HEK293 (cell line): ENCODE results near the gene SLC22A16.

Experiments
- CTCF ChIP-seq: fragments of 450-650 bp; formaldehyde crosslinking; IDR thresholded peaks from 2 replicates; pipeline ENCODE4 v1.5.1; 2016; ENCODE audit warnings: missing biosample characterization, missing genetic modification characterization
- KLF9 ChIP-seq: fragments of 450-650 bp; formaldehyde crosslinking; IDR thresholded peaks from 2 replicates; pipeline ENCODE4 v1.5.1; 2016; ENCODE audit warnings: missing biosample characterization, missing genetic modification characterization, low read depth
- REST ChIP-seq: fragments of 450-650 bp; formaldehyde crosslinking; IDR thresholded peaks from 2 replicates; pipeline ENCODE4 v1.5.1; 2016; ENCODE audit warnings: missing biosample characterization, missing genetic modification characterization
- ZBTB1 ChIP-seq: fragments of 450-650 bp; formaldehyde crosslinking; IDR thresholded peaks from 2 replicates; pipeline ENCODE4 v1.5.1; 2016; ENCODE audit warnings: missing biosample characterization, missing genetic modification characterization
- ZNF114 ChIP-seq: fragments of 450-650 bp; formaldehyde crosslinking; IDR thresholded peaks from 2 replicates; pipeline ENCODE4 v1.5.0; 2017; ENCODE audit warnings: missing biosample characterization, missing genetic modification characterization
- ZNF121 ChIP-seq: fragments of 450-650 bp; formaldehyde crosslinking; IDR thresholded peaks from 2 replicates; pipeline ENCODE4 v1.5.1; 2016; ENCODE audit warnings: missing biosample characterization, missing genetic modification characterization
- ZNF211 ChIP-seq: fragments of 450-650 bp; formaldehyde crosslinking; IDR thresholded peaks from 2 replicates; pipeline ENCODE4 v1.5.1; 2016; ENCODE audit warnings: low read depth, missing biosample characterization, missing genetic modification characterization
- ZNF221 ChIP-seq: fragments of 450-650 bp; formaldehyde crosslinking; IDR thresholded peaks from 2 replicates; pipeline ENCODE4 v1.5.1; 2017; ENCODE audit warnings: missing biosample characterization, missing genetic modification characterization, borderline replicate concordance
- ZNF24 ChIP-seq: fragments of 450-650 bp; formaldehyde crosslinking; IDR thresholded peaks from 2 replicates; pipeline ENCODE4 v1.5.1; 2016; ENCODE audit warnings: missing biosample characterization, missing genetic modification characterization
- ZNF274 ChIP-seq, 2 experiments: fragments of 200-500 bp in 1 of 2; fragments of 450-650 bp in 1 of 2; sonication (Bioruptor generic) in 1 of 2; formaldehyde crosslinking in 1 of 2; IDR thresholded peaks; 2 replicates each; pipeline versions ENCODE4 v1.5.1 to v1.6.1; 2014 to 2016; ENCODE audit warnings: borderline replicate concordance in 1 of 2, inconsistent platforms in 1 of 2, low read length in 1 of 2, missing biosample characterization in 1 of 2, missing genetic modification characterization in 1 of 2
- ZNF423 ChIP-seq: fragments of 450-650 bp; formaldehyde crosslinking; IDR thresholded peaks from 2 replicates; pipeline ENCODE4 v1.5.1; 2016; ENCODE audit warnings: missing biosample characterization, missing genetic modification characterization

GRCh38 chr6:110486756-110487155 is 10.3 kb upstream of the SLC22A16 start:
- TF ChIP-seq CTCF (tag by site-specific recombination) (no peak), REST (tag by site-specific recombination) (no peak), ZNF221 (tag by site-specific recombination) (no peak), ZNF121 (tag by site-specific recombination) (no peak), ZNF211 (tag by site-specific recombination) (no peak), KLF9 (tag by site-specific recombination) (no peak), ZNF423 (tag by site-specific recombination) (no peak), ZNF24 (no peak), ZNF114 (tag by site-specific recombination) (no peak), ZBTB1 (tag by site-specific recombination) (no peak), ZNF274 (IDR thresholded peaks at IDR 0.05; ENCODE audit: low read length) (no peak), ZNF274 (tag by site-specific recombination; IDR thresholded peaks at IDR 0.05; ENCODE audit: borderline replicate concordance) (no peak)
